Thymus (tissue), 11 donors: ENCODE data around the gene TPCN2. TPM values are rescaled to one million over a fixed set of nuclear protein-coding genes. Genes with fewer than 3 reads are reported as not detected.

ENCODE experiments used
- DNase-seq, 9 donors: peaks; one replicate each; pipeline ENCODE4 v3.0.0-alpha.2; 2013; ENCODE audit warnings: low spot score in 9 of 9, low read depth in 6 of 9, missing footprints in 1 of 9
- H3K27ac ChIP-seq, 2 donors: one replicate each; pipeline ENCODE4 v1.5.1; 2013; ENCODE audit warnings: control low read depth in 1 of 2, low read depth in 1 of 2, low read length in 1 of 2, mild to moderate bottlenecking in 1 of 2, moderate library complexity in 1 of 2
- H3K27me3 ChIP-seq, 2 donors: one replicate each; pipeline ENCODE4 v1.5.1; 2013; ENCODE audit warnings: low read length in 1 of 2; ENCODE audit not compliant: control insufficient read depth in 2 of 2, insufficient read depth in 1 of 2
- H3K36me3 ChIP-seq, 2 donors: one replicate each; pipeline ENCODE4 v1.5.1; 2013; ENCODE audit warnings: low read length in 1 of 2, mild to moderate bottlenecking in 1 of 2, moderate library complexity in 1 of 2; ENCODE audit not compliant: control insufficient read depth in 2 of 2, insufficient read depth in 2 of 2
- H3K4me1 ChIP-seq, 2 donors: one replicate each; pipeline ENCODE4 v1.5.1; 2013; ENCODE audit warnings: low read length in 2 of 2; ENCODE audit not compliant: control insufficient read depth in 2 of 2, insufficient read depth in 2 of 2
- H3K4me3 ChIP-seq, 2 donors: one replicate each; pipeline ENCODE4 v1.5.1; 2013; ENCODE audit warnings: low read length in 2 of 2, control low read depth in 1 of 2, mild to moderate bottlenecking in 1 of 2
- H3K9me3 ChIP-seq, 2 donors: one replicate each; pipeline ENCODE4 v1.5.1; 2013; ENCODE audit warnings: low read length in 1 of 2, mild to moderate bottlenecking in 1 of 2; ENCODE audit not compliant: control insufficient read depth in 2 of 2, insufficient read depth in 1 of 2
- WGBS: extraction: QIAGEN DNeasy Blood & Tissue Kit; methylation state at CpG from one replicate; pipeline ENCODE4 v1.1.7; 2013; 5-methylcytosine and 5-hydroxymethylcytosine counted together
- polyA plus RNA-seq: library from polyadenylated mRNA; stranded (reverse); fragments of 200-250 nt; gene quantifications from one replicate; pipeline ENCODE4 v1.2.3, GENCODE V29; 2013
- total RNA-seq: library from RNA; stranded (reverse); fragments of 120-200 nt; gene quantifications from one replicate; pipeline ENCODE4 v1.2.4, GENCODE V29; 2013
- donor health status: healthy.

The TPCN2 gene
- total and polyA plus RNA-seq, 2 donors, result 5.3 to 9.8 TPM

GRCh38 chr11:69009441-69010211 lies 39.1 kb upstream of the TPCN2 start:
- H3K36me3 ChIP-seq, result no peaks in the 10 kb centered on the region
- H3K9me3 ChIP-seq, result no peaks in the 10 kb centered on the region
- no peaks in the 10 kb centered on the region for H3K4me1 ChIP-seq
- peaks cover 46 to 84% of the 10 kb centered on the region in 2 donors for H3K27me3 ChIP-seq
- no peak overlapping the region for H3K4me3 ChIP-seq
- WGBS, result 81% methylated on average over 16 of the region's 16 CpGs
- H3K27ac ChIP-seq, result no peak overlapping the region
- DNase-seq, result no peak

DNA sequence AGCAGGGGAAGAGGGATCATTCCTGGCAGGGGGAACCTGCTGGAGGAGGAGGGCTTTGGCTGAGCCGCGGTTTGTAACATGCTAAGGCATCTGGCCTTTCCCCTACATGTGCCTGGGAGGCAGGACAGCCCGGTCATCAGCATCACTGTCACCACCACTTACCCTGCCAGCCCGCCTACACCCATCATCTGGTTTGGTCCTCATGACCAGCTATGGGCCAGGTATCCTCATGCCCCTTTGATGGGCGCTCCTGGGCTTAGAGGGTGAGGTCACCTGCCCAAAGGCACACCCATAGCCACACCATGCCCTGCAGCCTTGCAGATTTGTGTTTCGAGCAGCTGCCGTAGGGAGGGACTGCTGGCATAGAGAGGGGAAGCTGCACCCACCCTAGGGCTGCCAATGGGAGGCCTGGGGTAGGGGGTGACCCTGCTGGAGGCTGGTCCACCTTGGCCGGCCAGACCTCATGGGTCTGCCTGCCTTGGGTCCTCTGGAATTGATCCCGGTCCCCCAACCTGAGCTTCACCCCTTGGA lies 38.3 kb upstream of the TPCN2 start:
- Histone ChIP-seq H3K27ac (no peak overlapping the region), H3K9me3 (no peaks in the 10 kb centered on the region), H3K27me3 (peaks cover 50 to 87% of the 10 kb centered on the region in 2 donors), H3K4me1 (no peaks in the 10 kb centered on the region), H3K4me3 (no peak overlapping the region), H3K36me3 (no peaks in the 10 kb centered on the region)
- 74% methylated on average over 9 of the region's 9 CpGs for WGBS
- DNase-seq, result no peak

- Histone ChIP-seq H3K4me3 (no peak overlapping the region), H3K36me3 (no peaks in the 10 kb centered on the region), H3K27ac (no peak overlapping the region), H3K27me3 (peaks cover 50 to 90% of the 10 kb centered on the region in 2 donors), H3K4me1 (no peaks in the 10 kb centered on the region), H3K9me3 (no peaks in the 10 kb centered on the region)
- DNase-seq, result peak in 4 of 9 donors; percentile 7 to 39 (median 28)
- WGBS, result 15% methylated on average over 43 of the region's 43 CpGs
Observed at GRCh38 chr11:69010964-69011623, 37.6 kb upstream of the TPCN2 start.

DNA sequence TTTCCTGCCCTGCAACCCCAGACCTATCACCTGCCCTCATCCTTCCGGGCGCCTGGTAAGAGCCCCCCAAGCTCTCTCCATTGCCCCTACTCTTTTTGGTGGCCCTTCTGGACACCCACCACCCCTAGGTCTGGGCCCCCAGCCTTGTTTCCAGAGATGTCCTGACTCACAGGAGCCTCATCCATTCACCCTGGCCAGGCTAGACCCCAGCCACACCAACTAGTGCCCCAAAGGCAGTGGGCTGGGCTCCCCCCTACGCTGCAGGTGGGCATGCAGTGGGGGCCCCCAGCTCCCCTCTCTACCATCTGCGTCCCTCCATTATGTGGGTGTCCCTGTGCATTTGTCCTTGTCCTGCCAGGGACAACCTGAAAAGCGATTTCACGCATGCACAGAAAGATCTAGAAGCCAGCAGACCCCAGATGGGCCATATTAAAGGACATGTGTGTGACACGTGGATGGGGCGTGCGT lies 37.1 kb upstream of the TPCN2 start:
- H3K36me3 ChIP-seq, result no peaks in the 10 kb centered on the region
- no peaks in the 10 kb centered on the region for H3K9me3 ChIP-seq
- H3K27me3 ChIP-seq, result peaks cover 50 to 88% of the 10 kb centered on the region in 2 donors
- WGBS, result 86% methylated on average over 9 of the region's 9 CpGs
- no peak overlapping the region for H3K4me3 ChIP-seq
- no peak overlapping the region for H3K27ac ChIP-seq
- H3K4me1 ChIP-seq, result no peaks in the 10 kb centered on the region
- no peak for DNase-seq

- no peak overlapping the region for H3K4me3 ChIP-seq
- WGBS, result 43% methylated on average over 21 of the region's 21 CpGs
- DNase-seq, result no peak
- H3K36me3 ChIP-seq, result no peaks in the 10 kb centered on the region
- no peaks in the 10 kb centered on the region for H3K9me3 ChIP-seq
- H3K27me3 ChIP-seq, result peaks cover 50 to 85% of the 10 kb centered on the region in 2 donors
- no peaks in the 10 kb centered on the region for H3K4me1 ChIP-seq
- H3K27ac ChIP-seq, result no peak overlapping the region
Observed at GRCh38 chr11:69012092-69013008, 36.4 kb upstream of the TPCN2 start.

GRCh38 chr11:69013009-69013951 lies 35.5 kb upstream of the TPCN2 start, which contains the start of gene MRGPRF:
TSS of gene MRGPRF (minus strand) at chr11:69013246. CDS start at chr11:69009901, 3,345 bp downstream.
- H3K4me1 ChIP-seq, result no peaks in the 10 kb centered on the region

DNA sequence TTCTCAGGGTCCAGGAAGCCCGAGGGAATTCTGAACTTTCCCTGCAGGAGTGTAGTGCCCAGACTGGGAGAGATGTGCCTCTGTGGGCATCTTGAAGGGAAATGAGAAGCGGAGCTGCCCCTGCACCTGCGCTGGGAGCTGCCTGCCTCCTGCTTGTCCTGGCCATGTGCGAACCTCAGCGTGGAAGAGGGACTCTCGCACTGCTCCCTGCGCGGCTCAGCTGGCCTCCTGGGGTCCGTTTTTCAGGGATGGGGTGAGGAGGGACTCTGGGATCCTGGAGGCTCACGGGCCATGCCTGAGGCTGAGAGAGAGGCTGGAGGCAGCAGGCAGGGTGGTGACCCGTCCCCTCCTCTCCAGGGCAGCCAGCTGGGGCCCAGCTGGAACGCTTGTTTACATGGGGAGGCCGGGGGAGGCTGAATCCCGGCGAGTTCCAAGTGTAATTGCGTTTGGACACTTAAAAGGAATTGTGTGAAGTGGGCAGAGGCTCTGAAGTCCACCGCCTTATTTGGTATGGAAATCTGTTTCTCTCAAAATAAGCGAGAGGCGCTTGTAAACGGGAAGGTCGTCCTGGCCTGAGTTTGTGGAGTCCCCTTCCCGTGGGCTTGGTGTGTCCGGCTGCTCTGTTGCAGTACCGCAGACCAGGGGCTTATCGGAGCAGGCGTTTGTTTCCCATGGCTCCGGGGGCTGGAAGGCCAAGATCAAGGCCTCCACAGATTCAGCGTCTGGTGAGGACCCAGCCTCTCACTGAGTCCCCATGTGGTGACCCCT lies 34.5 kb upstream of the TPCN2 start:
- WGBS, result 55% methylated on average over 28 of the region's 28 CpGs
- no peak overlapping the region for H3K4me3 ChIP-seq
- no peaks in the 10 kb centered on the region for H3K9me3 ChIP-seq
- H3K27ac ChIP-seq, result no peak overlapping the region
- H3K36me3 ChIP-seq, result no peaks in the 10 kb centered on the region
- H3K27me3 ChIP-seq, result peaks cover 50 to 67% of the 10 kb centered on the region in 2 donors
- H3K4me1 ChIP-seq, result no peaks in the 10 kb centered on the region
- DNase-seq, result no peak

More at GRCh38 chr11:69013009-69013951, 35.5 kb upstream of the TPCN2 start, which contains the start of gene MRGPRF:
- Histone ChIP-seq H3K27me3 (peaks cover 50 to 77% of the 10 kb centered on the region in 2 donors), H3K9me3 (no peaks in the 10 kb centered on the region), H3K4me3 (no peak within 1 kb of the TSS), H3K36me3 (no peaks in the 10 kb centered on the region), H3K27ac (no peak within 1 kb of the TSS)
- 12% methylated on average over 43 of the region's 43 CpGs for WGBS
- no peak for DNase-seq
